Measurements from ENCODE around the gene PPCDC.

DNA sequence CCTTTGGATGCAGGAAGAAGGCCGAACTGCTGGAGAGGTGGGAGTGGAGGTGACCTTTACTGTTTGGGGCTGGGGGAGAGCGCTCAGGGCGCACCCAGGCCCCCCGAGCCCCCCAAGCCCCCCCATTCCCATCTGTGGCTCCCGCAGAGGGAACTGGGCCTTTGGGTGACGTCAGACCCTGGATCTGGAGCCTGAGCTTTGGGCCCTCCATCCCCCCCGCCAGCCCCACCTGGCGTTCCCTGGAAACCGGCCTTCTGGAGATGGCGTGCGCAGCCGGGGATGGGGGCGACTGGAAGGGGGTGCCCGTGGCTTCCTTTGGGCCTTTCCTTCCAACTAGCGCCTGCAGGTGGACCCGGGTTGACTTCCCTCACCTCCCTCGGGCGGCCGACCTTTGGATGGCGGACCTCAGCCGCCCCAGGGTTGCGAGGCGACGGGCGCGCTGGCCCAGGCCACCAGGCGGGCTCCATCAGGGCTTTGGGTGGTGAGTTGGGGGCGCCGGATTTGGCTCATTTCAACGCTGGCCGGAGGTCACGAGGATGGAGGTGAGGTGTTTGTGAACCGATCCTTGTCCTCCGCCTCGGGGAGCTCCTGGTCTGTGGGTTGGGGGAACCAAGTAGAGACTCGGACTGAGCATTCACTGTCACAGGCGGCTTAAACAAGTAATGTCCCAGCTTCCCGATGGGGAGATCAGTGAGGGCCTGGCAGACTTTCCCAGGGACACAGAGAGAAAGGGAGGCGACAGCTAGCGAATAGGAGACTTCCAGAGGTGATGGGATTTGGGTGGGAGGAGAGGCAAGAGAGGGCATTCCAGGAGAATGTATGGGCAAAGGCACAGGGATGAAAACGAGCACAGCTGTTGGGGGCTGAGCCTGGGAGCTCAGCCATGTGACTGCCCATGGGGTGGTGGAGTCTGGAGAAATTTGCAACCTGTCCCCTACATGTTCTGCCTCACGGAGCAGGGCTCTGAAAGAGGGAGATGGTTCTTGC, 27.3 kb upstream of the PPCDC start:
- no peak for TF ChIP-seq POLR2A (IDR thresholded peaks at IDR 0.05)
- TF ChIP-seq, protein P1, sequence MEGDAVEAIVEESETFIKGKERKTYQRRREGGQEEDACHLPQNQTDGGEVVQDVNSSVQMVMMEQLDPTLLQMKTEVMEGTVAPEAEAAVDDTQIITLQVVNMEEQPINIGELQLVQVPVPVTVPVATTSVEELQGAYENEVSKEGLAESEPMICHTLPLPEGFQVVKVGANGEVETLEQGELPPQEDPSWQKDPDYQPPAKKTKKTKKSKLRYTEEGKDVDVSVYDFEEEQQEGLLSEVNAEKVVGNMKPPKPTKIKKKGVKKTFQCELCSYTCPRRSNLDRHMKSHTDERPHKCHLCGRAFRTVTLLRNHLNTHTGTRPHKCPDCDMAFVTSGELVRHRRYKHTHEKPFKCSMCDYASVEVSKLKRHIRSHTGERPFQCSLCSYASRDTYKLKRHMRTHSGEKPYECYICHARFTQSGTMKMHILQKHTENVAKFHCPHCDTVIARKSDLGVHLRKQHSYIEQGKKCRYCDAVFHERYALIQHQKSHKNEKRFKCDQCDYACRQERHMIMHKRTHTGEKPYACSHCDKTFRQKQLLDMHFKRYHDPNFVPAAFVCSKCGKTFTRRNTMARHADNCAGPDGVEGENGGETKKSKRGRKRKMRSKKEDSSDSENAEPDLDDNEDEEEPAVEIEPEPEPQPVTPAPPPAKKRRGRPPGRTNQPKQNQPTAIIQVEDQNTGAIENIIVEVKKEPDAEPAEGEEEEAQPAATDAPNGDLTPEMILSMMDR (IDR thresholded peaks at IDR 0.05) = no peak
- TF ChIP-seq EP300 (IDR thresholded peaks at IDR 0.05) = no peak
- TF ChIP-seq POLR2AphosphoS5 (IDR thresholded peaks at IDR 0.05) = no peak

All from upper lobe of left lung (tissue), 4 donors.